Suprapubic skin (tissue), 4 donors: ENCODE data around the gene LIMD2. TPM values are rescaled to one million over a fixed set of nuclear protein-coding genes. Genes with fewer than 3 reads are reported as not detected.

Experiments used
- DNase-seq, 2 donors: peaks; one replicate each; pipeline ENCODE4 v3.0.0-alpha.2; 2019; ENCODE audit warnings: low spot score in 2 of 2
- H3K27ac ChIP-seq: fragments of 200-600 bp; sonication (generic); one replicate; pipeline ENCODE4 v1.5.1; 2019
- H3K27me3 ChIP-seq: fragments of 200-600 bp; sonication (generic); one replicate; pipeline ENCODE4 v1.5.1; 2019
- H3K36me3 ChIP-seq: fragments of 200-600 bp; sonication (generic); one replicate; pipeline ENCODE4 v1.5.1; 2019
- H3K4me1 ChIP-seq: fragments of 200-600 bp; sonication (generic); one replicate; pipeline ENCODE4 v1.5.1; 2019
- H3K4me3 ChIP-seq: fragments of 200-600 bp; sonication (generic); one replicate; pipeline ENCODE4 v1.5.1; 2019; ENCODE audit warnings: mild to moderate bottlenecking
- H3K9me3 ChIP-seq: fragments of 200-600 bp; sonication (generic); one replicate; pipeline ENCODE4 v1.5.1; 2019
- CTCF ChIP-seq, 2 donors: fragments of 200-600 bp in 1 of 2; fragments of 450-650 bp in 1 of 2; sonication (generic) in 1 of 2; IDR thresholded peaks; one replicate each; pipeline ENCODE4 v1.5.1; 2016 to 2019; ENCODE audit warnings: antibody characterized with exemption in 2 of 2, mild to moderate bottlenecking in 1 of 2, moderate library complexity in 1 of 2
- EP300 ChIP-seq: sonication (generic); formaldehyde crosslinking; IDR thresholded peaks from one replicate; pipeline ENCODE4 v1.6.1; 2017; ENCODE audit warnings: antibody characterized with exemption
- POLR2A ChIP-seq, 2 donors: fragments of 450-650 bp; IDR thresholded peaks; one replicate each; pipeline ENCODE4 v1.6.1; 2017; ENCODE audit warnings: antibody characterized with exemption in 2 of 2, mild to moderate bottlenecking in 2 of 2, moderate library complexity in 2 of 2
- POLR2AphosphoS5 ChIP-seq, 3 donors: sonication (generic); formaldehyde crosslinking; IDR thresholded peaks; one replicate each; pipeline ENCODE4 v1.6.1; 2017; ENCODE audit warnings: antibody characterized with exemption in 3 of 3
- WGBS: methylation state at CpG from one replicate; pipeline ENCODE4 v1.1.5; 2018; 5-methylcytosine and 5-hydroxymethylcytosine counted together
- total RNA-seq, 4 donors: library from RNA; depleted of rRNA; stranded (reverse); fragments of >200 nt; gene quantifications; one replicate each; pipeline ENCODE4 v1.1.0, GENCODE V29; 2016

The LIMD2 gene
- total RNA-seq, 4 donors from 2014 or later = 5.0 to 9.4 (median 6.8) TPM

DNA sequence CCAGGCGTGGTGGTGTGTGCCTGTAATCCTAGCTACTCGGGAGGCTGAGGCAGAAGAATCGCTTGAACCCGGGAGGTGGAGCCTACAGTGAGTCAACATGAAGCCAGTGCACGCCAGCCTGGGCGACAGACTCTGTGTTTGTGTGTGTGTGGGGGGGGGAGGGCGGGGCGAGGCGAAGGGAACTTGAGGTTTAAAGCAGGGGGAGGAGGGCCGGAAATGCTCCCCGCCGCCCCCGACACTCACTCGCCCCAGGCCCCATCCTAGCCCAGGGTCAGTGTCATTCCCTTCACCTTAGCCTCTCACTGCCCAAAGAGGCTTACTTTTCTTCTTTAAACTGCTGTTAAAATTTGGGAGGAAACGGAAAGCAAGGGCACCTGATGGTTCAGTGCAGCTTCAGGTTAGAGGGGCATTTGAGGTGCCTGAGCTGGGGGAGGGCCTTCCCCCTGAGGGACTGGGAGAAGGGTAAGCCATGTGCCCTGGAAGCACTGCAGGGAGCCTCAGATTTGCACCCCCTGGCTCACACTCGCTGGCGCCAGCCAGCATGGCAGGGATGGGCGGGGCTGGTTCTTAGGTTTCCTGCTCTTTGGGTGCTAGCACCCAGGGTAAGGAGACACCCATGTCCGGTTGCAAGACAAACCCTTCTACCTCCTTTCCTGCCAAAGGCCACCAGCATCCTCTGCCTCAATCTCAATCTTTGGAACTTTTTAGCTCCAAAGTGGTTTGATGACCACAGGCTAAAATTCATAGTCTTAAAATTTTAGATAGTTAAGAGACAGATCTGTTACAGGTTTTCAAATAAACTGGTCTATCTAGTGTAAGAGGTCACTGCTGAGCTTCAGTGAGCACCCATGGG is 2.2 kb upstream of the LIMD2 start:
- peaks cover 43% of the 10 kb centered on the region for H3K4me1 ChIP-seq
- H3K4me3 ChIP-seq = no peak overlapping the region
- H3K36me3 ChIP-seq = peaks cover 40% of the 10 kb centered on the region
- H3K27ac ChIP-seq = no peak overlapping the region
- 67% methylated on average over 14 of the region's 19 CpGs for WGBS
- TF ChIP-seq POLR2A (IDR thresholded peaks at IDR 0.05) = no peak
- TF ChIP-seq CTCF (IDR thresholded peaks at IDR 0.05) = no peak
- no peak for TF ChIP-seq EP300
- TF ChIP-seq POLR2AphosphoS5 (IDR thresholded peaks at IDR 0.05) = no peak
- no peaks in the 10 kb centered on the region for H3K27me3 ChIP-seq
- no peaks in the 10 kb centered on the region for H3K9me3 ChIP-seq
- peak in 1 of 2 donors; percentile 76 for DNase-seq

DNA sequence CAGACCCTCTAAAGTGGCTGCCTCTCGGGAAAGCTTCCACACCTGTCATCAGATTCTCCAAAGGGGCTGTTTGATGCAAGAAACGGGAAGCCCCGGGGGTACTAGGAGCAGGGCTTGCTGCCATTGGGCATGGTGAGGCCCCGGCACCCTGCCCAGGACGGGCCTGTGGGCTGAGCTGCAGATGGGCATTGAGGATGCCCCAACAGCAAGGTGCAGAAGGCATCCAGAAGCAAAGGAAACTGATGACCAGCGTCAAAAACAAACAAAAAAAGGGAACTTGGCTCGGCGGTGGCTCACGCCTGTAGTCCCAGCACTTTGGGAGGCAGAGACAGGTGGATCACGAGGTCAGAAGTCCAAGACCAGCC is 1.5 kb upstream of the LIMD2 start:
- Histone ChIP-seq H3K36me3 (peaks cover 35% of the 10 kb centered on the region), H3K9me3 (no peaks in the 10 kb centered on the region), H3K27ac (no peak overlapping the region), H3K4me1 (peaks cover 43% of the 10 kb centered on the region), H3K27me3 (no peaks in the 10 kb centered on the region), H3K4me3 (peak overlapping the region; percentile 78)
- 73% methylated on average over 10 of the region's 10 CpGs for WGBS
- TF ChIP-seq POLR2A (IDR thresholded peaks at IDR 0.05) (no peak), CTCF (IDR thresholded peaks at IDR 0.05) (no peak), POLR2AphosphoS5 (IDR thresholded peaks at IDR 0.05) (no peak), EP300 (no peak)
- no peak for DNase-seq

DNA sequence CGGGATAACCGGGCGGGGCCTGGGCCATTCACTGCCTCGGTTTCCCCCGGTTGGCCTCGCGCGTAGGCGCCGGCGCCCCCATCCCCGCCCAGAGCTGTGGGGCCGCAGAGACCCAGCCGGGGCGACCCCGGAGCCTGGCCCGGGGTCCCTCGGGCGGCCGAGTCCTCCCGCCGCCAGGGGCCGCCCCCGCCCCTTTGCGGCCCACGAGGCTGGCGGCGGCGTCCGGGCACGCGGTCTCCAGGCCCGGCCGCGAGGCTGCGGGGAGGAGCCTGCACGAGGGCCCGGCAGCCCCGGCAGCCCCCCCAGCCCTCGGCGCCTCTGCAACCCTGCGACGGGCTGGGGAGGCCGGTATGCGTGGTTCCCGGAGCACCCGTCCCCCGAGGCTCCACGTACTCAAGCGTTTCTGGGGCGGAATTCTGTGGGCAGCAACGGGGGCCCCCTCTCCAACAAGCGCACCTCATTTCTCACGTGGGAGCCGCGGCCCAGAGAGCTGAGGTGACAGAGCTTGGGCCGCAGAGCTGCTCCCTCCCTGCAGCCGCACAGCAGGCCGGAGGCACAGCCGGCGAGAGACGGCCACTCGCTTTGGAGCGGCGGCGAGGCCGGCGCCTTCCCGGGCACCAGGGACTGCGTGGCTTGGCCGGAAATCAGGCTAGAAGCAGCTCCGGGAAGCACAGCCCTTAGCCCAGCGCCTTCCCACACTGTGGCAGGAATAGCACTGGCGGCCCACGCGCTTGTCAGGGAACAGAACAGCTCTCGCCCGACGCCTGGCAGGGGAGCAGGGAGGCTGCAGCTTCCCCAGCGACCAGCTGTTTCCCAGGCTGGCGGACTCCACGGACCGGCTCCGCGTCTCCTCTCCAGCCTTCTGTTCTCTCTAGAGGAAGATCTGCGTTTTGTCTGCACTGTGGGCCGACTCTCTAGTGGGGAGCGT is 867 bp upstream of the LIMD2 start:
- 30% methylated on average over 14 of the region's 88 CpGs for WGBS
- no peaks in the 10 kb centered on the region for H3K27me3 ChIP-seq
- H3K36me3 ChIP-seq = peaks cover 28% of the 10 kb centered on the region
- H3K4me3 ChIP-seq = peak overlapping the region; percentile 78
- peak in 1 of 2 donors; percentile 74 for DNase-seq
- peaks cover 43% of the 10 kb centered on the region for H3K4me1 ChIP-seq
- TF ChIP-seq POLR2AphosphoS5 (IDR thresholded peaks at IDR 0.05) (no peak), CTCF (IDR thresholded peaks at IDR 0.05) (peak in 1 of 2 donors; percentile 9)
- H3K27ac ChIP-seq = peak overlapping the region; percentile 82
- no peaks in the 10 kb centered on the region for H3K9me3 ChIP-seq

DNA sequence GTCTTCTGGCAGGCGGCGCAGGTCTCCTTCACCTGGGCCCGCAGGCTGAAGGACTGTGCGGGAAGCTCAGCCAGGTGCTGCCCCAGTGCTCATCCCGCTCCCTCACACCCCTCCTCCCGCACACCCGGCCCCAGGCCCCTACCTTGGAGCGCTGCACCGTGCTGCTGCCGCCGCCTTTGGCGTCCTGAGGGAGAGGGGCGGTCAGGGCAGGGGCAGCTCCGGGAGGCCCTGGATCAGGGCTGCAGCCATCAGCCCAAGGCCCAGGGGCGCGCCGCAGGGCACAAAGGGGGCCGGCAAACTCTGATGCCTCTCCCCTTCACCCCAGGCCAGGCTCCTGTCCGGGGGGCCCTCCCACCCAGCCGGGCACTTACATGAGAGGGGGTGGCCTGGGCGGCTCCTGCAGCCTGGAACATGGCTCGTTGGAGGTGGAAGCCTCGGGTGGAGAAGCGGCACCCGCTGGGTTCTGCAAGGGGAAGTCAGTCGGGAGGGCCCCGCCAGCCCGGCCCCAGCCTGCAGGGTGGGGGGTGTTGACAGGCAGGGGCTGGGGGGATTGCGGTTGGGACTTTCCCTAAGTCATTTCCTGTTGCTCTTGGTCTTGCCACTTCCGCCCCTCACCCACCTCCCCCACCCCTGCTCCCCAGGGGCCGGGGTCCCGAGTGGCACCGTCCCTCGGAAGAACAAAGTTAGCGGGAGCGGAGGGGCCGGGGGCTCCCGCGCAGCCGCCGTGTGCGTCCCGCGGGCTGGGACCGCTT is 863 bp downstream of the LIMD2 start:
- Histone ChIP-seq H3K36me3 (peaks cover 23% of the 10 kb centered on the region), H3K9me3 (no peaks in the 10 kb centered on the region), H3K27me3 (no peaks in the 10 kb centered on the region), H3K27ac (peak overlapping the region; percentile 82), H3K4me1 (peaks cover 43% of the 10 kb centered on the region), H3K4me3 (peak overlapping the region; percentile 78)
- no peak for TF ChIP-seq EP300
- TF ChIP-seq CTCF (IDR thresholded peaks at IDR 0.05) = no peak
- TF ChIP-seq POLR2A (IDR thresholded peaks at IDR 0.05) = no peak
- TF ChIP-seq POLR2AphosphoS5 (IDR thresholded peaks at IDR 0.05) = no peak
- peak in 1 of 2 donors; percentile 78 for DNase-seq
- WGBS = 2% methylated on average over 21 of the region's 45 CpGs
